ENCODE data around the gene EME1. TPM values are rescaled to one million over a fixed set of nuclear protein-coding genes. Genes with fewer than 3 reads are reported as not detected.
"Not testable (repeated sequence)": the region's sequence is repeated elsewhere in the genome, so short reads cannot be mapped to it uniquely, and the experiment has no call there.

The EME1 gene
- total RNA-seq, 1 experiment from 2014 or later, result 10.6 TPM

DNA sequence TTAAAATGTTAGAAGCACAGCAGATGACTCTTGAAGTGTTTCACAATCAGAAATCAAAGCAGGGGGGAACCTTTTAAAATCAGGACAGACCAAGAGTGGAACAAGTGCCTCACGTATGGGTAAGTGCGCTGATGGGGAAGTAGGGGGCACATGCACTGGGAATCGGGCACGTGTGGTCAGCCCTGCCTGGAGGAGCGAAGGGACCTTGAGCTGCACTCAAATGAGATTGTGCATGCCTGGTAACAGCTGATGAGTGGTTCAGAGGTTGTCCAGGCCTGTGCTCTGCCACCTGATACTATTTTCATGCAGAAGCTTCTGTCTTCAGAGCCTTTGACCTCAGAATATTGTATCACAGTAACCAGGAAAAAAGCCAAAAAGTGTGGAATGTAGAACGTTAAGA is 40.8 kb upstream of the EME1 start:
- no peaks in the 10 kb centered on the region for H4K20me1 ChIP-seq (ENCODE audit: insufficient read depth, low read depth, low read length)
- no peaks in the 10 kb centered on the region for H3K79me2 ChIP-seq (ENCODE audit: low read length)
- no peaks in the 10 kb centered on the region for H3K27me3 ChIP-seq (ENCODE audit: low read length)
- H3K9me3 ChIP-seq (ENCODE audit: low read length), result no peaks in the 10 kb centered on the region
- no peak overlapping the region for H3K4me2 ChIP-seq (ENCODE audit: low read depth, low read length, poor library complexity, severe bottlenecking)
- H3K9ac ChIP-seq (ENCODE audit: low read length), result no peak overlapping the region
- no peak for DNase-seq
- no peaks in the 10 kb centered on the region for H3K9me2 ChIP-seq (replicated peaks; ENCODE audit: insufficient read depth, low read length)
- no peak overlapping the region for H3K27ac ChIP-seq (ENCODE audit: low read length)
- H3K4me3 ChIP-seq (ENCODE audit: low read length), result no peak overlapping the region
- H2AFZ ChIP-seq (ENCODE audit: low read length), result no peak overlapping the region
- peaks cover 8% of the 10 kb centered on the region for H3K4me1 ChIP-seq (ENCODE audit: low read length)
- no peaks in the 10 kb centered on the region for H3K36me3 ChIP-seq (ENCODE audit: insufficient read depth, low read length)

DNA sequence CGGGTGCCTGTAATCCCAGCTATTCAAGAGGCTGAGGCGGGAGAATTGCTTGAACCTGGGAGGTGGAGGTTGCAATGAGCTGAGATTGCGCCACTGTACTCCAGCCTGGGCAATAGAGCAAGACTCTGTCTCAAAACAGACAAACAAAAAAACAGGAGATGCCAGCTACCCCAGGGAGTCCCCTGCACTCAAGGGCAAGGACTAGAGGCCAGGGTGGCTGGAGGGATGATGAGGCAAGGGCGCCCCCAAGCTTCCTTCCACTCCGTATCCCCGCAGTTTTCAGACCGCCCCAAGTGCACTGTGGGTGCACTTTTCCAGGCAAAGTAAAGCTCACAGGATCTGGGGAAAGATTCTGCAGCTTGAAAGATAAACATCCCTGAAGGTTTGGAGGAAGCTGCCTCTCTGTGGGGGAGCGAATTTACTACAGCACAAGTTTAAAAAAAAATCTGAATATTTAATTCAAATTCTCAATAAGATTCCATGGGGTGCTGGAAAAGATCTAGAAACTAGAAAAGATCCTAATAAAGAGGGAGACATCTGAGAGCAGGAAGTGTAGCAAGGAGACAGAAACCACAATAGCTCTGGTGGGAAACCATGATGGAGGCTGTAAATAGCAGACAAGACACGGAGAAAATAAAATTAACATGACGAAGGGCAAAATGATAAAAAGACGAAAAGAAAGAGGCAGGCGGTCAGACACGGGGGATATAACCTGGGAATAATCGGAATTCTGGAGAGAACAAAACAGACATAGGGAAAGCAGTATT is 39.6 kb upstream of the EME1 start:
- not testable (repeated sequence) for H3K27ac ChIP-seq (ENCODE audit: low read length); H3K9me2 ChIP-seq (replicated peaks; ENCODE audit: insufficient read depth, low read length); H3K4me1 ChIP-seq (ENCODE audit: low read length); H3K4me3 ChIP-seq (ENCODE audit: low read length); H3K27me3 ChIP-seq (ENCODE audit: low read length); H3K4me2 ChIP-seq (ENCODE audit: low read depth, low read length, poor library complexity, severe bottlenecking); H2AFZ ChIP-seq (ENCODE audit: low read length); H3K9me3 ChIP-seq (ENCODE audit: low read length); H4K20me1 ChIP-seq (ENCODE audit: insufficient read depth, low read depth, low read length); H3K79me2 ChIP-seq (ENCODE audit: low read length); DNase-seq; H3K9ac ChIP-seq (ENCODE audit: low read length); H3K36me3 ChIP-seq (ENCODE audit: insufficient read depth, low read length)

DNA sequence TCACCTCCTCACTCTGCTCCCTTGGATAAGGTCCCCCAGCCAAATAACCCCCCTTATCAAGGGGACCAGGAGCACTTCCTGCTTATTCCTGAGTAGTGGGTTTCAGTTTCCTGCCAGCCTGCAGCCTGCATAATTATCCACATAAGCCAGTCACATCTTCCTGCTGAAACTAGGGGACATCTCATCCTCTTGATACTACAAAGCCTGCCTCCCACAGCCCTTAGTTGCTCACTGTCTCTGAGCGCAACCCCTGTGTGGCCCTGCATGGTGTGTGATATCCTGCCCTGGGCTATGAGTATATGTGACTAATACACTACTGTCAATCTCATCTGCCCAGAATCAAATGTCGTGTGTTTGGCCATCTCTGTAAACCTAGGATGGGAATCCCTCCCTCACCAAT is 35.1 kb upstream of the EME1 start:
- Histone ChIP-seq H3K27me3 (ENCODE audit: low read length) (0 out of 2 replicates have a peak, but pooled peaks cover 4% of the 10 kb centered on the region), H3K4me2 (ENCODE audit: low read depth, low read length, poor library complexity, severe bottlenecking) (no peak overlapping the region), H3K4me3 (ENCODE audit: low read length) (no peak overlapping the region), H3K9me3 (ENCODE audit: low read length) (peaks cover 10% of the 10 kb centered on the region; the same call in 1 of the 2 replicates), H3K9ac (ENCODE audit: low read length) (no peak overlapping the region), H3K36me3 (ENCODE audit: insufficient read depth, low read length) (0 out of 2 replicates have a peak, but pooled peaks cover 3% of the 10 kb centered on the region), H4K20me1 (ENCODE audit: insufficient read depth, low read depth, low read length) (no peaks in the 10 kb centered on the region), H3K27ac (ENCODE audit: low read length) (no peak overlapping the region), H2AFZ (ENCODE audit: low read length) (no peak overlapping the region), H3K4me1 (ENCODE audit: low read length) (no peaks in the 10 kb centered on the region), H3K79me2 (ENCODE audit: low read length) (no peaks in the 10 kb centered on the region), H3K9me2 (replicated peaks; ENCODE audit: insufficient read depth, low read length) (no peaks in the 10 kb centered on the region)
- no peak for DNase-seq

DNA sequence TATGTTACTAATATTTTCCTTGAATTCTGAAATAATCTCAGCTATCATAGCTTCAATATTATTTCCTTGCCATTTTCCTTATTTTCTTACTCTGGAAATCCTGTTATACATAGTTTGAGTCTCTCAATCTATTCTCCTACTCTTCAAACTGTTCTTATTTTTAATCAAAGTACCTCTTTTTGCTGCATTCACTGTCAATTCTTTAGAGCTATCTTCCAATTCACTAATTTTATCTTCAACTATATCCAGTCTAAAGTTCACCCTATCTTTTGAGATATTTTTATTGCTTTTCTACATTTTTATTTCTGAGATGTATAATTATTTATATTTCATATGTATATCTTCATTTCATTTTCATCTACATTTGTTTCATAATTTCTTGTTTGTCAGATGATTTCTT is 34.4 kb upstream of the EME1 start:
- no peaks in the 10 kb centered on the region for H3K79me2 ChIP-seq (ENCODE audit: low read length)
- no peaks in the 10 kb centered on the region for H3K4me1 ChIP-seq (ENCODE audit: low read length)
- peaks cover 10% of the 10 kb centered on the region; the same call in 1 of the 2 replicates for H3K9me3 ChIP-seq (ENCODE audit: low read length)
- H3K36me3 ChIP-seq (ENCODE audit: insufficient read depth, low read length), result 0 out of 2 replicates have a peak, but pooled peaks cover 3% of the 10 kb centered on the region
- H3K4me2 ChIP-seq (ENCODE audit: low read depth, low read length, poor library complexity, severe bottlenecking), result no peak overlapping the region
- H3K4me3 ChIP-seq (ENCODE audit: low read length), result no peak overlapping the region
- no peaks in the 10 kb centered on the region for H4K20me1 ChIP-seq (ENCODE audit: insufficient read depth, low read depth, low read length)
- no peak for DNase-seq
- no peaks in the 10 kb centered on the region for H3K9me2 ChIP-seq (replicated peaks; ENCODE audit: insufficient read depth, low read length)
- no peak overlapping the region for H3K9ac ChIP-seq (ENCODE audit: low read length)
- H2AFZ ChIP-seq (ENCODE audit: low read length), result no peak overlapping the region
- 0 out of 2 replicates have a peak, but pooled peaks cover 4% of the 10 kb centered on the region for H3K27me3 ChIP-seq (ENCODE audit: low read length)
- no peak overlapping the region for H3K27ac ChIP-seq (ENCODE audit: low read length)

DNA sequence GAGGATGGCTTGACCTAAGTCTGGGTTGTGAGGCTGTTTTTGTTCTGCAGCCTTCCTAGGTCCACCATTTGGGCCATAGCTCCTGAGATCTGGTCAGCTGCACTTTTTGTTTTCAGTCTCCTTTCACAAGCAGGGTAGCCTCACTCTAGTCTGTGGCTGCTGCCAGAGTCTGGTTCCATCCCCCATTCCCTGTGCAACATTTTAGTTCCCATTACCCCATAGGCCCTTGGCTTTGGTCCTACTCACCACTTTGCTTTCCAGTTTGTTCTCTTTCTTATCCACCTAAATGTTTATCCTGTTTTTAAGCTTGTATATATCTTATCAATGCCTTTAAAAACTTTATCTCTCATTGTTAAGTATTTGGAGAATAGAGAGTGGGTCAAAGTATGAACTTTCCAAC is 33.6 kb upstream of the EME1 start:
- Histone ChIP-seq H4K20me1 (ENCODE audit: insufficient read depth, low read depth, low read length) (no peaks in the 10 kb centered on the region), H3K9ac (ENCODE audit: low read length) (no peak overlapping the region), H3K4me2 (ENCODE audit: low read depth, low read length, poor library complexity, severe bottlenecking) (no peak overlapping the region), H2AFZ (ENCODE audit: low read length) (no peak overlapping the region), H3K27ac (ENCODE audit: low read length) (no peak overlapping the region), H3K4me3 (ENCODE audit: low read length) (no peak overlapping the region), H3K9me2 (replicated peaks; ENCODE audit: insufficient read depth, low read length) (no peaks in the 10 kb centered on the region), H3K27me3 (ENCODE audit: low read length) (0 out of 2 replicates have a peak, but pooled peaks cover 4% of the 10 kb centered on the region), H3K79me2 (ENCODE audit: low read length) (no peaks in the 10 kb centered on the region), H3K9me3 (ENCODE audit: low read length) (peaks cover 10% of the 10 kb centered on the region; the same call in 1 of the 2 replicates), H3K4me1 (ENCODE audit: low read length) (no peaks in the 10 kb centered on the region), H3K36me3 (ENCODE audit: insufficient read depth, low read length) (0 out of 2 replicates have a peak, but pooled peaks cover 3% of the 10 kb centered on the region)
- DNase-seq, result no peak

DNA sequence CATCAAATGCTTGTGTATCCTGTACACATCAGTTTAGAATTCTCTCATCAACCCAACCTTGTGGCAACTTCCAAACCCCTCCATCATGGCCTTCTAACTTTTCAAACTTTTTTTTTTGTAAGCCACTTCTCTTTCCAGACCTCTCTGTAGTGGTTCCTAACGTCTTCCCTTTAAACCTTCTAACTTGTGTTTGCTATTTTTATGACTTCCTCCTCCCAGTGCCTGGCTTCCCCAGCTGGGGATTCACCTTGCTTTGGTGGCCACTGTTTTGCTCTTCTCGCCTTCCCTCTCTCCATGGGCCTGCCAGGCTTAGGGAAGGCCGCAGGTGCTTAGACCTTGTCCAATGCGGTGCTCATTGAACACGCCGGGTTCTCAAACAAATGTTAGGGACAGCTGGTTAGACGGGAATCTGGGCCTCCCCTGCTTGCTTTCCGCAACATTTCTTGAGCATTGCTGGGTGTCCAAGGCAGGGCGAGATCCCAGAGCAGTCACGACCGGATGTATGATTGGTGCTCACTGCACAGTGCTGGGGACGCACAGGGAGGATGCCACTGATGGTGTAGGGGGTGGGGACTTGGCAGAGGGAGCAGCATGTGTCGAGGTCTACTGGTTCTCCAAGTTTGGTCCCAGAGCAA is 28.2 kb upstream of the EME1 start:
- DNase-seq, result no peak
- Histone ChIP-seq H3K36me3 (ENCODE audit: insufficient read depth, low read length) (no peaks in the 10 kb centered on the region), H3K4me1 (ENCODE audit: low read length) (peaks cover 19% of the 10 kb centered on the region), H3K4me2 (ENCODE audit: low read depth, low read length, poor library complexity, severe bottlenecking) (peak overlapping the region; percentile 95), H3K9me2 (replicated peaks; ENCODE audit: insufficient read depth, low read length) (no peaks in the 10 kb centered on the region), H3K9ac (ENCODE audit: low read length) (peak overlapping the region; percentile 79; the same call in 1 of the 2 replicates), H2AFZ (ENCODE audit: low read length) (no peak overlapping the region), H3K27me3 (ENCODE audit: low read length) (no peaks in the 10 kb centered on the region), H4K20me1 (ENCODE audit: insufficient read depth, low read depth, low read length) (peaks cover 10% of the 10 kb centered on the region; the same call in 1 of the 2 replicates), H3K9me3 (ENCODE audit: low read length) (no peaks in the 10 kb centered on the region), H3K27ac (ENCODE audit: low read length) (no peak overlapping the region), H3K79me2 (ENCODE audit: low read length) (peaks cover 31% of the 10 kb centered on the region), H3K4me3 (ENCODE audit: low read length) (no peak overlapping the region; the same call in 1 of the 2 replicates)

DNA sequence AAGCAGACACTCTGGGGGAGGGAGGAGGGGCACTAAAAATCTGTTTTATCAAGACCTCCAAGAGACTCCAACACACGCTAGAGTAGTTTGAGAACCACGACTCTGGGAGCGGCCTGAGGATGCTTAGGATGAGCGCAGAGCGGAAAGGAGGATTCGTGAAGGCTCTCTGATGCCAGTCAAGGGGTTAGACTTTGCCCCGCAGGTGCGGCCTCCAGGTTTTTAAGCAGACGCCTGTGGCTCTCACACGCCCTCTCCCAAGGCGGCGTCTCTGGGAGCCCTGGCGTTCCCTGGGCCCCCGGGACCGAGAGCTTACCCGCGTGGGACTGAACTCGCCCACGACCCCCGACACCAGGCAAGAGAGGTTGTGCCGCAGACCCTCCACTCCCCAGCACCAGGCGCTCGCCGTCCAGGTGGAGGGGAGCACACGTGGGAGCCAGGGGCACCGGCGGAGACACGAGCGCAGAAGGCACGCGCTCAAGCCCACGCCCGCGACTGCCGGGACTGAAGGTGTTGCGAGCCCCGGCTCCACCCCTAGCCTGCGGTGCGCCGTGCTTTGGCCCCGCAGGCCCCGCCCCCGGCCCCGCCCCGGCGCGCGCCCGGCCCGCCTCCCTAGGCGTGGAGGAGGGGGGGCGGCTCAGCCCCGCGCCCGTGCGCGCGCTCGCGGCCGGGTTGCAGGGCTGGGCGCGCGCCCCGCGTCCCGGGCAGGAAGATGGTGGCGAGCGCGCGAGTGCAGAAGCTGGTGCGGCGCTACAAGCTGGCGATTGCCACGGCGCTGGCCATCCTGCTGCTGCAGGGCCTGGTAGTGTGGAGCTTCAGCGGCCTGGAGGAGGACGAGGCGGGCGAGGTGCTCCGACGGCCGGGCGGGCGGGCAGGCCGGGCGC is 27.4 kb upstream of the EME1 start, which contains the start of gene XYLT2:
XYLT2 (plus strand) TSS at position 695 of the 881 bp plus-strand sequence; CDS start at position 710, 15 bp downstream.
- H3K9me3 ChIP-seq (ENCODE audit: low read length), result no peaks in the 10 kb centered on the region
- peak within 1 kb of the TSS; percentile 95 for H3K4me2 ChIP-seq (ENCODE audit: low read depth, low read length, poor library complexity, severe bottlenecking)
- H3K27me3 ChIP-seq (ENCODE audit: low read length), result no peaks in the 10 kb centered on the region
- H3K9me2 ChIP-seq (replicated peaks; ENCODE audit: insufficient read depth, low read length), result no peaks in the 10 kb centered on the region
- H3K79me2 ChIP-seq (ENCODE audit: low read length), result peaks cover 35% of the 10 kb centered on the region
- H3K4me3 ChIP-seq (ENCODE audit: low read length), result peak within 1 kb of the TSS; percentile 99
- H2AFZ ChIP-seq (ENCODE audit: low read length), result peak within 1 kb of the TSS; percentile 100
- H3K36me3 ChIP-seq (ENCODE audit: insufficient read depth, low read length), result no peaks in the 10 kb centered on the region
- peak within 1 kb of the TSS; percentile 37; the same call in 1 of the 2 replicates for H3K27ac ChIP-seq (ENCODE audit: low read length)
- H3K4me1 ChIP-seq (ENCODE audit: low read length), result peaks cover 19% of the 10 kb centered on the region
- peak within 1 kb of the TSS; percentile 95 for H3K9ac ChIP-seq (ENCODE audit: low read length)
- peak; percentile 97 for DNase-seq
- H4K20me1 ChIP-seq (ENCODE audit: insufficient read depth, low read depth, low read length), result peaks cover 10% of the 10 kb centered on the region; the same call in 1 of the 2 replicates

Measured in Karpas-422 (cell line).